Prostate gland (tissue), 2 donors: Measurements from ENCODE around the gene MYADML2.

Experiments
- CTCF ChIP-seq, 4 experiments: fragments of 200-600 bp in 2 of 4; fragments of 450-650 bp in 2 of 4; sonication (generic) in 2 of 4; IDR thresholded peaks; 1 replicate in 3 of 4; 2 replicates in 1 of 4; pipeline ENCODE4 v1.5.1; 2016 to 2019; ENCODE audit warnings: antibody characterized with exemption in 4 of 4, mild to moderate bottlenecking in 2 of 4, moderate library complexity in 2 of 4
- POLR2A ChIP-seq: fragments of 450-650 bp; IDR thresholded peaks from one replicate; pipeline ENCODE4 v1.6.1; 2016; ENCODE audit warnings: antibody characterized with exemption, mild to moderate bottlenecking
- POLR2AphosphoS5 ChIP-seq: sonication (generic); formaldehyde crosslinking; IDR thresholded peaks from one replicate; pipeline ENCODE4 v1.6.1; 2017; ENCODE audit warnings: antibody characterized with exemption

- no peak for TF ChIP-seq CTCF (IDR thresholded peaks at IDR 0.05)
- TF ChIP-seq POLR2A: no peak
- TF ChIP-seq POLR2AphosphoS5: no peak
Observed at GRCh38 chr17:81925860-81926450, 21.1 kb downstream of the MYADML2 start.
